Fibroblast of pulmonary artery (primary cell): ENCODE results near the gene PDE9A.

Source experiments
- DNase-seq: peaks from one replicate; pipeline ENCODE4 v3.0.0-alpha.2; 2010; ENCODE audit warnings: low read depth
- H3K4me3 ChIP-seq: replicated peaks from 2 replicates; pipeline ENCODE4 v1.5.1; 2011; ENCODE audit warnings: low read depth, mild to moderate bottlenecking, control low read depth, low read length, moderate library complexity
- CTCF ChIP-seq: IDR thresholded peaks from 2 replicates; pipeline ENCODE4 v1.5.1; 2011; ENCODE audit warnings: mild to moderate bottlenecking, control low read depth, low read length, inconsistent platforms; ENCODE audit errors: missing control alignments

The PDE9A gene

GRCh38 chr21:42763581-42764442 is 110.4 kb downstream of the PDE9A start:
- H3K4me3 ChIP-seq, result no peak overlapping the region
- DNase-seq, result no peak
- no peak for TF ChIP-seq CTCF

- no peak overlapping the region for H3K4me3 ChIP-seq
- no peak for DNase-seq
- TF ChIP-seq CTCF, result no peak
Observed at GRCh38 chr21:42764443-42764760, 111.0 kb downstream of the PDE9A start.

GRCh38 chr21:42764883-42765282 is 111.5 kb downstream of the PDE9A start:
- H3K4me3 ChIP-seq, result no peak overlapping the region
- DNase-seq, result no peak
- no peak for TF ChIP-seq CTCF

- no peak for TF ChIP-seq CTCF
- DNase-seq, result no peak
- no peak overlapping the region for H3K4me3 ChIP-seq
Observed at GRCh38 chr21:42765656-42766055, 112.2 kb downstream of the PDE9A start.

DNA sequence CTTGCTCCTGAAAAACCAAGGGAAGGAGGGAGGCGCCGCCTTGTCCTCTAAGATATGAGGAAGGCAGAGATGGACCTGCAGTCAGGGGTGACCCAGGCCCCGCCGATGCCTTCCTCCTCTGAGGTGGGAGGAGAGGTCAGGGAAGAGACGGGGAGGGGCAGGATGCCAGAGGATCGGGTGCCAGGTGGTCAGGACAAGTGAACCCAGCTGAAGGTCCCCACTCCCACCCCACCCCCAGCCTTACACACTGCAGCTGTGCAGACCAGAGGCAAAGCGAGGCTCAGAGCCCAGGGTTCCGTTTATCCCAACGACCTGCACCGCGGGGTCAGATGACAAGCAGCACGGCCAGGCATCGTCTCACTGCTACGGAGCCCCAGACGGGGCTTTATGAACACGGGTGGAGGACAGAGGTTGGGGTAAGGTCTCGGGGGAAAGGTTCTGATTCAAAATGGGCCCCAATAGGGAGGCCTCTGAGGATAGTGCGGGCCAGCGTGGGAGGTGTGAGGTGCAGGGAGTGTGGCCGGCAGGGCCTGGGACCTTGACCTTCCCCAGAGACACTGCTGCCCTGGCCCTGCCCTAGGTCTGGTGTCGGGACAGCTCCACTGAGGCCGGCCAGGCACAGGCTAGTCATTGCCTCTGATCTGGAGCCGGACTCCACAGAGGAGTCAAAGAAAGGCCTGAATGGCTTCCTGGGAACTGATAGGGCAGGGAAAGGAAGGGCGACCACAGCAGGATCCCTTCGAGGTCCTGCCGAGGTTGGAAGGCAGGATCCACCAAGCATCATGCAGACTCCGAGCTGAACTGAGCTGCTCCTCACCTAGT is 113.5 kb downstream of the PDE9A start:
- TF ChIP-seq CTCF, result no peak
- no peak for DNase-seq

GRCh38 chr21:42767561-42767835 is 114.1 kb downstream of the PDE9A start:
- H3K4me3 ChIP-seq, result no peak overlapping the region
- no peak for DNase-seq
- no peak for TF ChIP-seq CTCF

More for the DNA sequence above, 113.5 kb downstream of the PDE9A start:
- H3K4me3 ChIP-seq, result no peak overlapping the region
